ENCODE data around the gene CNPY2. TPM values are rescaled to one million over a fixed set of nuclear protein-coding genes. Genes with fewer than 3 reads are reported as not detected.
"Not testable (repeated sequence)": the region's sequence is repeated elsewhere in the genome, so short reads cannot be mapped to it uniquely, and the experiment has no call there.

Gene CNPY2
- polyA plus RNA-seq, 2 of the 4 experiments (the other 2 are of a cell fraction): 158 to 218 TPM

GRCh38 chr12:56324206-56324605 is 8.4 kb upstream of the CNPY2 start:
- H3K9me3 ChIP-seq: no peaks in the 10 kb centered on the region
- ATAC-seq (no peak), FAIRE-seq (no peak), DNase-seq (ENCODE audit: low read depth in 1 of 2, low spot score in 1 of 2) (no peak)
- H3K4me2 ChIP-seq: no peak overlapping the region
- H3K27ac ChIP-seq: no peak overlapping the region
- TF ChIP-seq TP53 (CRISPR knock-in tag; IDR thresholded peaks at IDR 0.05): no peak
- H3K4me1 ChIP-seq: no peaks in the 10 kb centered on the region
- ChIA-PET CTCF (interaction anchor here (0.5 to 1.0 kb wide), 2 partner anchors 21 to 547 kb away, joined by 3 to 5 read pairs; no protein-coding TSS in a partner anchor), POLR2A (interaction anchor here (0.8 kb wide), 1 partner anchor 8 kb away, joined by 3 read pairs; no protein-coding TSS in a partner anchor)
- no peak overlapping the region for H3K4me3 ChIP-seq
- WGBS (ENCODE audit: missing lambda C conversion rate): 81% methylated on average over 6 of the region's 6 CpGs

GRCh38 chr12:56321610-56322009 is 5.8 kb upstream of the CNPY2 start:
- H3K4me3 ChIP-seq; DNase-seq (ENCODE audit: low read depth in 1 of 2, low spot score in 1 of 2); H3K4me1 ChIP-seq; H3K9me3 ChIP-seq; H3K27ac ChIP-seq; POLR2A ChIA-PET; FAIRE-seq; H3K4me2 ChIP-seq; ATAC-seq: not testable (repeated sequence)
- TF ChIP-seq CEBPB (IDR thresholded peaks at IDR 0.05): peak; percentile 72 to 89; a peak in 3 of 4 replicates
- WGBS (ENCODE audit: missing lambda C conversion rate): 86% methylated on average over 8 of the region's 8 CpGs
- CTCF ChIA-PET: interaction anchor here (1.3 to 2.4 kb wide), 2 partner anchors 12 to 143 kb away, joined by 3 to 6 read pairs; partner anchors contain the start of gene PAN2

GRCh38 chr12:56321027-56321426 is 5.2 kb upstream of the CNPY2 start:
- ATAC-seq: no peak
- WGBS (ENCODE audit: missing lambda C conversion rate): 93% methylated on average over 2 of the region's 2 CpGs
- no peak overlapping the region for H3K4me3 ChIP-seq
- FAIRE-seq: no peak
- no peaks in the 10 kb centered on the region for H3K9me3 ChIP-seq
- no peak overlapping the region for H3K27ac ChIP-seq
- CTCF ChIA-PET: interaction anchor here (1.3 to 2.4 kb wide), 2 partner anchors 13 to 143 kb away, joined by 3 to 6 read pairs; partner anchors contain the start of gene PAN2
- POLR2A ChIA-PET: interaction anchor here (1.2 kb wide), 1 partner anchor 13 kb away, joined by 3 read pairs; the partner anchor contains the start of gene PAN2
- no peak overlapping the region for H3K4me2 ChIP-seq
- DNase-seq (ENCODE audit: low read depth in 1 of 2, low spot score in 1 of 2): no peak
- H3K4me1 ChIP-seq: 0 out of 3 replicates have a peak, but pooled peaks cover 3% of the 10 kb centered on the region
- TF ChIP-seq FOSL2 (IDR thresholded peaks at IDR 0.05) (no peak), FOSL2 (CRISPR knock-in tag; IDR thresholded peaks at IDR 0.05) (no peak), REST (IDR thresholded peaks at IDR 0.05) (no peak), HMGXB4 (CRISPR knock-in tag; IDR thresholded peaks at IDR 0.05; ENCODE audit: borderline replicate concordance) (no peak)

- 81% methylated on average over 3 of the region's 3 CpGs for WGBS (ENCODE audit: missing lambda C conversion rate)
- peaks cover 11% of the 10 kb centered on the region for H3K4me1 ChIP-seq
- FAIRE-seq: no peak
- H3K4me3 ChIP-seq: no peak overlapping the region
- ChIA-PET CTCF (interaction anchor here (1.1 to 2.5 kb wide), 4 partner anchors 10 to 146 kb away, joined by 3 to 7 read pairs (median 6); partner anchors contain the start of genes ANKRD52 and PAN2), POLR2A (no interaction called here)
- DNase-seq (ENCODE audit: low read depth in 1 of 2, low spot score in 1 of 2): no peak
- ATAC-seq: no peak
- H3K4me2 ChIP-seq: no peak overlapping the region
- H3K9me3 ChIP-seq: no peaks in the 10 kb centered on the region
- no peak overlapping the region for H3K27ac ChIP-seq
- TF ChIP-seq SREBF2 (IDR thresholded peaks at IDR 0.05) (no peak), RAD21 (conservative IDR thresholded peaks at IDR 0.05 in 1 of 2, IDR thresholded peaks at IDR 0.05 in 1 of 2) (0 out of 5 replicates have a peak, but pooled peaks of 1 of the 2 experiments have one; percentile 16), MYC (IDR thresholded peaks at IDR 0.05; ENCODE audit: borderline replicate concordance, low read length) (no peak), HEYL (CRISPR knock-in tag; IDR thresholded peaks at IDR 0.05) (no peak), EHF (CRISPR knock-in tag; IDR thresholded peaks at IDR 0.05) (no peak)
These were observed 1.9 kb upstream of the CNPY2 start for GRCh38 chr12:56317675-56318074.

Measured in A549 (cell line).